Kasumi-1 (cell line): ENCODE results near the gene STOML1.
A peak's percentile ranks its signal among the peaks of the same experiment; 100 is the strongest.
"Not testable (repeated sequence)": the region's sequence is repeated elsewhere in the genome, so short reads cannot be mapped to it uniquely, and the experiment has no call there.

Source experiments
- DNase-seq, 2 experiments: peaks; one replicate each; lab custom pipeline; 2025; lab: John Stamatoyannopoulos, UW

The STOML1 gene

GRCh38 chr15:73987250-73987649 lies 4.8 kb downstream of the STOML1 start:
- no peak for DNase-seq

DNA sequence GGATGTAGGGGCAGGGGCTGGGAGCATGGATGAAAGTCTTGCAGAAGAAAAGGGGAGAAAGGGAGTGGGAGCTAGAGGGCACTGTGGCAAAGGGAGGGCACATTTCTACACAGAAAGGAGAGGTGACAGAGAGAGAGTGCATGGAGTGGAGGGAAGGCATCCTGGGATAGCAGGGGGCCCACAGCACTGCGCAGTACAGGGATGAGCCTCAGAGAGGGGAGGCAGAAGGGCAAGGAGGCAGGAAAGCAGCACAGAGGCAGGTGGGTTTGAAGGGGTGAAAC lies 5.4 kb downstream of the STOML1 start:
- DNase-seq, result no peak

DNA sequence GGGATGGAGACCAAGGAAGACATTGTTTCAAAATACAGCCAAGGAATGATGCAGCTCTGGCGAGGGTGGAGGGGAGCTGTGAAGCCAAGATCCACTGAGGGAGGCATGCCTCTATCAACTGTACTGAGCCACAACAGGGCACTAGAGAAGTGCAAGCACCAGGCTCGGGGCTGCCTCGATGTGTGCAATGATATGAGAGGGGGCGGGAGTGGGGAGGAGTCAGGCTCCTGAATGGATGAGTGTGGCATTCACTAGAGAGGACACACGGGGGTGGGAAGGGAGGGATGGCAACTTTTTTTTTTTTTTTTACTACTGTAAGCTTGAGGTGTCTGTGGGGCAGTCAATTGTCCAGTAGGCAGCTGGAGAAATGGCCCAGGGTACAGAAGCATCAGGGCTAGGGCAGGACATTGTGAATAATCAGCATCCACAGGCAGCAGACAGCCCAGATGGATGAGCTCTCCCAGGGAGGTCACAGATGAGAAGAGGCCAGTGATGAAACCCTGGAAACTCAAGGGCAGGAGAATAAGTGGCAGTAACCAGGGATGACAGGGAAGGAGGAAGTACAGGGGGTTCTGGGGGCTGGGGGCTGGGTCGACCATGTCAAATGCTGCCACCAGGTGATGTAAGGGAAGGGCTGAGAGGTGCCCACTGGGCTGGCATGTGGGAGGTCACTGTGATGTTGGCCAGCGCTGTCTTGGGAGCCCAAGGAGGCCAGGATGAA lies 5.9 kb downstream of the STOML1 start:
- DNase-seq, result no peak

- no peak for DNase-seq
These were observed 6.8 kb downstream of the STOML1 start for GRCh38 chr15:73985101-73985873.

DNA sequence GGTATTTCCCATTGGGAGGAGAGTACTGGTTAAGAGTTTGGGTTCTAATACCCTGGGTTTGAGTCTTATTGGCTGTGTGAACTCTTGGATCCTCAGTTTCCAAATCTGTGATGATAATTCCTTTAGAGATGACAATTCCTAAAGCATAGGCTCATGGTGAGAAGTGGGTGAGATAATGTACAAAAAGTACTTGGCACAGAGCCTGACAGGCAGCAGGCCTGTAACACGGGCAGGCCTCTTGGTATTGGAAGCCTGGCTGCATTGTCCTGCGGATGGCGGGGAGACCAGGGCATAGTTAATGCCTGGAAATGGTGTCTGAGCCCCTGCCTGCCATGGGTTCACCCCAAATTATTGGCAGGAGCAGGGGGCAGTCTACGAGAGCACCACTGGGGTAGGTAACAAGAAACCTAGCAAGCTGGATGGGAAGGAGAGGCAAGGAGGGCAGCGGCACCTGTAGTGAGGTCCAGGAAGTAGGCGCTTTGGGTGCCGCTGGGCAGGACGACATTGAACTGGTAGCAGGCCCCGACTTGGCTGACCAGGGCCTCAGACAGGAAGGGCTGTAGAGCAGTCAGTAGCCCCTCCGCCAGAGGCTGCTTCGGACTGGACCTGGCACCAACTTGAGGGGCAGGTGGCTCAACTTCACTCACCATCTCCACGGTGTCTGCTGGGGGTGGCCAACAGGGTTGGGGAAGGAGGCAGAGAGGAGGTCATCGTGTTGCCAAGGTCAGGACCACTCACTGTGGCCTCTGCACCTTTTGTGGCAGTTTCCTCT lies 7.7 kb downstream of the STOML1 start:
- DNase-seq, result no peak

- no peak for DNase-seq
These were observed 8.3 kb downstream of the STOML1 start for GRCh38 chr15:73983773-73984172.

GRCh38 chr15:73983211-73983727 lies 8.8 kb downstream of the STOML1 start:
- DNase-seq, result no peak

GRCh38 chr15:73982222-73982962 lies 9.7 kb downstream of the STOML1 start:
- peak; percentile 88 to 89 for DNase-seq

DNA sequence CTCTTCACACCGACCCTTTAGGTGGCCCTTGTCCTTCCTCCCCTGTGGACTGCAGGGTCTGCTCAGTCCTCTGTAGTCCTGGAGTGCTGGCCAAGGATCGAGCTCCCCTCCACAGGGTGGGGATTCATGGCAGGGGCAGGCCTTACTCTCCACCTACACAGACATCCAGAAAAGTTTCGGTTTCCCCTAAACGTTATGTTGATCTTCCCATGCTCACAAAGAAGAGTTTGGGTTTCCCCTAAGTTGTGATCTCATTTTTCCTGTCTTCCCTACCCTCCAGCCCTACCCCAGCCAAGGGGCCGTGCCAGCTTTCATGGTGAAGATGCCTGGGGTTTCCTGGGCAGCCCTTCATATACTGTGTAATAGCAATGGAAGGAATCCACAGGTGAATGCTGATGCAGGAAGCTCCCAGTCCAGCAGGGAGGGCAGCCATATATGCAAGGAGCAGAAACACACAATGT lies 10.3 kb downstream of the STOML1 start:
- DNase-seq, result no peak

DNA sequence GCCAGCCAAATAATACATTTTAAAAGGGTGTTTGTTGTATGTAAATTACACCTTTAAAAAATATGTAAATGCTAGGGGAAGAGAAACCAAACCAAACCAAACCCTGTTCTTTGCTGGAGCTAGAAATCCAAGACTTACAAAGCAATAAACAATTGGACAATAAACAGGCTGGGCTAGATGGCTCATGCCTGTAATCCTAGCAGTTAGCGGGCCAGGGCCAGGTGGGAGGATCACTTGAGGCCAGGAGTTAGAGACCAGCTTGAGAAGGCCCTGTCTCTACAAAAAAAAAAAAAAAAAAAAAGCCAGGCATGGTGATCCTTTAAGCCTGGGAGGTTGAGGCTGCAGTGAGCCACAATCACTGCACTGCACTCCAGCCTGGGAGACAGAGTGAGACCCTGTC lies 12.5 kb downstream of the STOML1 start:
- DNase-seq, result no peak

GRCh38 chr15:73978896-73979295 lies 13.2 kb downstream of the STOML1 start:
- DNase-seq, result no peak

- peak; percentile 20 to 39 for DNase-seq
These were observed 16.5 kb downstream of the STOML1 start for GRCh38 chr15:73975440-73976125.

GRCh38 chr15:73973683-73974200 lies 18.4 kb downstream of the STOML1 start:
- DNase-seq, result not testable (repeated sequence)

- DNase-seq, result peak; percentile 84 to 88
These were observed 19.0 kb downstream of the STOML1 start for GRCh38 chr15:73972984-73973682.

DNA sequence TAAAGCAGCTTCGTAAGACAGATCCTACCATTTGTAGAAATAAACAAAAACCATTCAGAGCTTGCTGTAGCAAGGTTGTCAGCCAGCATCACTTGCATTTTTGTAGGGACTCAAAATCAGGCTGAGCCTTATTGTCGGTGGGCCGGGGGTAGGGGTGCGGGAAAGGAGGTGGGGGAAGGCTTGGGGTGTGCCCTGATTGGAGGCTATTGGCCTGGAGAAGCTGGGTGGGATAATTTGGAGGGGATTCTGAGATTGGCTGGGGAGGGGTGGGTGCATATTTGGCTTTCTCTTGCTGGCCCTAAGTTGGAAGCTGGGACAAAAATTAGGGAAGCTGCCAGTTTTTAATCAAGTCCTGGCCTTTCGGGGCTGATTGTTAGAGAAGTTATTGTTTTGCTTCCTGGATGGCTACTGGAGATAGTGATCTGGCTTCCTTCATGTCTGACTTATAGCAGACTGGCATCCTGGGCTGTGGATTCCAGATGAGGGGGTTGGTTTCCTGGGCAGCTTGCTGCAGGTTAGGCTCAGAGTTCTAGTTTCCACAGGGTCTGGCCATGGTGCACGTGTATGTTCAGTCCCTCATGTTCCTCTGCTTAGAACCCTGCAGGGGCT lies 22.8 kb downstream of the STOML1 start:
- DNase-seq, result no peak

DNA sequence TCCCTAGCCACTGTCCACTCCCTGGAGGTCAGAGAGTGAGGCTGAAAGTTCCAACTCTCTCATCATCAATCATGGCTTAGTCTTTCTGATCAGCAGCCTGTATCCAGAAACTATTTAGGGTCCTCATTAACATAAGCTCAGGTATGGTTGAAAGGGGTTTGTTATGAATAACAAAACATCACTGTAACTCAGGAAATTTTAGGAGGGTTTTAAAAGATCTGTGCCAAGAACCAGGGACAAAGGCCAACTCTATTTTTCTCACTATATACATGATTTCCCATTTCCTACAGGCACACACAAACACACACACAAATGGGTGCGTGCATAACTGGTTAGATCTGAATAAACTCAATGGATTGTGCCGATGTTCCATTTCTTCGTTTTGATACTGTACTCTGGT lies 23.6 kb downstream of the STOML1 start:
- DNase-seq, result no peak

GRCh38 chr15:73965758-73966113 lies 26.4 kb downstream of the STOML1 start:
- DNase-seq, result peak; percentile 15 to 25

GRCh38 chr15:73965094-73965757 lies 26.9 kb downstream of the STOML1 start:
- no peak for DNase-seq

GRCh38 chr15:73964736-73965093 lies 27.4 kb downstream of the STOML1 start:
- peak; percentile 86 to 89 for DNase-seq

GRCh38 chr15:73962433-73962832 lies 29.7 kb downstream of the STOML1 start:
- no peak for DNase-seq
